ENCODE measurements around the gene TMEM63C.

DNA sequence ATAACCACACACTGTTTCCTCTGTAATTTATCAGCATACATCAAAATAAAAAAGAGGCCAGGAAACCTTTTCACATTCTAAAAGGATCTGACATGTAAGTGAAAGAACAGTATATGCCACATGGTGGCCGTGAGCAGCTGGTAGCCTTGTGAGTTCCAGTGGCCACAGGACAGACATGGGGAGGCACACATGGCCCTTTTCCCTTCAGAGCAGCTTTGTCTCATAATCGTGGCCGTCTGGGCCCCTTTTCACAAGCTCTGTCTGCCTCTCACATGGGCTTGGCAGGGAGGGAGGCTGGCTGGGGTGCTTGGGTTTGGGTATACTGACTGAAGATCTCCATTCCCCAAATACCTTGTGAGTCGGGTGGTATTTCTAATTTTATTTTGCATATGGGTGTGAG, 38.5 kb upstream of the TMEM63C start:
- TF ChIP-seq, protein P1, sequence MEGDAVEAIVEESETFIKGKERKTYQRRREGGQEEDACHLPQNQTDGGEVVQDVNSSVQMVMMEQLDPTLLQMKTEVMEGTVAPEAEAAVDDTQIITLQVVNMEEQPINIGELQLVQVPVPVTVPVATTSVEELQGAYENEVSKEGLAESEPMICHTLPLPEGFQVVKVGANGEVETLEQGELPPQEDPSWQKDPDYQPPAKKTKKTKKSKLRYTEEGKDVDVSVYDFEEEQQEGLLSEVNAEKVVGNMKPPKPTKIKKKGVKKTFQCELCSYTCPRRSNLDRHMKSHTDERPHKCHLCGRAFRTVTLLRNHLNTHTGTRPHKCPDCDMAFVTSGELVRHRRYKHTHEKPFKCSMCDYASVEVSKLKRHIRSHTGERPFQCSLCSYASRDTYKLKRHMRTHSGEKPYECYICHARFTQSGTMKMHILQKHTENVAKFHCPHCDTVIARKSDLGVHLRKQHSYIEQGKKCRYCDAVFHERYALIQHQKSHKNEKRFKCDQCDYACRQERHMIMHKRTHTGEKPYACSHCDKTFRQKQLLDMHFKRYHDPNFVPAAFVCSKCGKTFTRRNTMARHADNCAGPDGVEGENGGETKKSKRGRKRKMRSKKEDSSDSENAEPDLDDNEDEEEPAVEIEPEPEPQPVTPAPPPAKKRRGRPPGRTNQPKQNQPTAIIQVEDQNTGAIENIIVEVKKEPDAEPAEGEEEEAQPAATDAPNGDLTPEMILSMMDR (conservative IDR thresholded peaks at IDR 0.05; ENCODE audit: low read depth, low read length): no peak
- TF ChIP-seq EZH2 (IDR thresholded peaks at IDR 0.05; ENCODE audit: borderline replicate concordance, low read depth, low read length, poor library complexity, severe bottlenecking): no peak

Measured in A673 (cell line).